ENCODE measurements around the gene PRKN. TPM values are rescaled to one million over a fixed set of nuclear protein-coding genes. Genes with fewer than 3 reads are reported as not detected.
A peak's percentile ranks its signal among the peaks of the same experiment; 100 is the strongest.

The PRKN gene
- total RNA-seq, 1 donor from 2014 or later, result 1.3 TPM

DNA sequence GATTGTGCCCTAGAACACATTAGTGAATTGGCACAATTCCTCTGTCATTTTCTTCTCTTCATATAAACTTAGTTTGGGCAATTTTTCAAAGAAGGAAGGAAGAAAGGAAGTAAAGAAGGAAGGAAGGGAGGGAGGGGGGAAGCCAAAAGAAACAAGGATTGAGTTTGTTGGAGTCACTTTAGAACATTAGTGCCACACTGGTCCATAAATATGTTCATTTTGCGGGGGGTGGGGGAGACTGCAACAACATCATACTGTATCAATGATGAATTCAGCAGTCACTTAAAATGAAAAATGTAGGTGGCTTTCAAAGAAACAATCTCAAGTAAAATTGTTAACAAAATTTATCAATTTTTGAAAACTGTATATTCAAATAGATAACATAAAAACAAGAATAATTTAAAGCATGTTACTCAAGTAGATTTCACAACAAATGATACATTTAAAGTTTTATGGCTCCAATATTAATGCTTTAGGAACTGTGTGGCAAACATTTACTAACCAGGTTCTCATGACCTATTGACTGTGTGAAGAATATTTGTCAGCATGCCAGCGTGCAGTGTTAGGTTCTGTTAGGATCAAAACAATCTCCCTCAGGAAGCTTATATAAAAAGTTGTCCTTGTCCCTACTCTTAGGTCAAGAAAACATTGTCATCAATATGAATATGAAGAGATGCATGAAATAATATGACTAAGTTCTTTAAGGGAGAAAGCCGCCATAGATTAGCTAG is 1245.6 kb downstream of the PRKN start:
- DNase-seq (ENCODE audit: low read depth) (peak; percentile 23), FAIRE-seq (no peak)
- no peaks in the 10 kb centered on the region for H3K36me3 Mint-ChIP-seq (ENCODE audit: low read depth, unreplicated experiment)
- H3K27me3 Mint-ChIP-seq (ENCODE audit: low read depth, unreplicated experiment), result no peaks in the 10 kb centered on the region
- H3K4me3 Mint-ChIP-seq (ENCODE audit: unreplicated experiment), result no peak overlapping the region
- peaks cover 12% of the 10 kb centered on the region for H3K4me1 Mint-ChIP-seq (ENCODE audit: low read depth, unreplicated experiment)
- Histone ChIP-seq H3K4me1 (ENCODE audit: insufficient read depth, low read length) (peaks cover 6% of the 10 kb centered on the region), H3K27ac (ENCODE audit: low read depth, low read length) (no peak overlapping the region), H3K4me3 (ENCODE audit: insufficient read depth, low read depth, low read length) (no peak overlapping the region), H2AFZ (ENCODE audit: low read depth, low read length) (no peak overlapping the region), H3K9me3 (ENCODE audit: insufficient read depth, low read depth, low read length) (no peaks in the 10 kb centered on the region), H4K20me1 (ENCODE audit: insufficient read depth, low read length) (no peaks in the 10 kb centered on the region), H3K27me3 (ENCODE audit: insufficient read depth, low read length) (no peaks in the 10 kb centered on the region), H3K9ac (ENCODE audit: low read length) (no peak overlapping the region), H3K4me2 (ENCODE audit: low read length) (no peak overlapping the region), H3K36me3 (ENCODE audit: insufficient read depth, low read length) (no peaks in the 10 kb centered on the region), H3K79me2 (ENCODE audit: insufficient read depth, low read length) (no peaks in the 10 kb centered on the region)
- no peak for TF ChIP-seq EZH2 (IDR thresholded peaks at IDR 0.05; ENCODE audit: insufficient read depth, low read length)
- H3K9me3 Mint-ChIP-seq (ENCODE audit: unreplicated experiment), result no peaks in the 10 kb centered on the region
- H3K27ac Mint-ChIP-seq (ENCODE audit: unreplicated experiment), result no peak overlapping the region

GRCh38 chr6:161480421-161481155 is 1247.0 kb downstream of the PRKN start:
- Mint-ChIP-seq H3K27me3 (ENCODE audit: low read depth, unreplicated experiment) (no peaks in the 10 kb centered on the region), H3K27ac (ENCODE audit: unreplicated experiment) (no peak overlapping the region), H3K9me3 (ENCODE audit: unreplicated experiment) (no peaks in the 10 kb centered on the region), H3K36me3 (ENCODE audit: low read depth, unreplicated experiment) (no peaks in the 10 kb centered on the region), H3K4me1 (ENCODE audit: low read depth, unreplicated experiment) (peaks cover 10% of the 10 kb centered on the region), H3K4me3 (ENCODE audit: unreplicated experiment) (no peak overlapping the region)
- H4K20me1 ChIP-seq (ENCODE audit: insufficient read depth, low read length), result no peaks in the 10 kb centered on the region
- no peaks in the 10 kb centered on the region for H3K4me1 ChIP-seq (ENCODE audit: insufficient read depth, low read length)
- FAIRE-seq (no peak), DNase-seq (ENCODE audit: low read depth) (peak; percentile 16)
- H3K27ac ChIP-seq (ENCODE audit: low read depth, low read length), result no peak overlapping the region
- H3K79me2 ChIP-seq (ENCODE audit: insufficient read depth, low read length), result no peaks in the 10 kb centered on the region
- no peak for TF ChIP-seq EZH2 (IDR thresholded peaks at IDR 0.05; ENCODE audit: insufficient read depth, low read length)
- no peak for TF ChIP-seq CTCF (IDR thresholded peaks at IDR 0.05; ENCODE audit: insufficient read depth, low read depth, low read length)
- H3K4me2 ChIP-seq (ENCODE audit: low read length), result no peak overlapping the region
- H2AFZ ChIP-seq (ENCODE audit: low read depth, low read length), result no peak overlapping the region
- H3K9ac ChIP-seq (ENCODE audit: low read length), result no peak overlapping the region
- H3K36me3 ChIP-seq (ENCODE audit: insufficient read depth, low read length), result no peaks in the 10 kb centered on the region
- no peaks in the 10 kb centered on the region for H3K27me3 ChIP-seq (ENCODE audit: insufficient read depth, low read length)
- no peak overlapping the region for H3K4me3 ChIP-seq (ENCODE audit: insufficient read depth, low read depth, low read length)
- no peaks in the 10 kb centered on the region for H3K9me3 ChIP-seq (ENCODE audit: insufficient read depth, low read depth, low read length)

DNA sequence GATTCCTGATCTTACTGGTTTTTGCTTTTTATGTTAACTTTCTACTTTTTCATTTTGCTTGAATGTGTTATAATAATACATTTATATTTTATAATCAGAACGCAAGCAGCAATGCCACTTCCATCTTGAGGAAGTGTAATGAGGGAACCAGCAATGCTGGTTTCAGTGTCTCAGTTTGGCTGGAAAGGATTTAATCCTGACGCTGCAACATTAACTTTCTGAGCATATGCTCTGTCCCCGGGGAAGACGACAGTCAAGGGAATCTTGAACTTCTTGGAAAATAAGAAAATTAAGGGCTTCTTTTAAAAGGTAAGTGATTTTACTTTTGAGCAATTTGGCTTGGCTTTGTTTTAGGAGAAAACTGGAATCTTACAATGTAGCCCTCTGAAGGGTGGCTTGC is 1248.2 kb downstream of the PRKN start:
- no peak overlapping the region for H3K4me3 Mint-ChIP-seq (ENCODE audit: unreplicated experiment)
- H3K27me3 Mint-ChIP-seq (ENCODE audit: low read depth, unreplicated experiment), result no peaks in the 10 kb centered on the region
- H3K9me3 Mint-ChIP-seq (ENCODE audit: unreplicated experiment), result no peaks in the 10 kb centered on the region
- DNase-seq (ENCODE audit: low read depth) (no peak), FAIRE-seq (no peak)
- Histone ChIP-seq H3K27ac (ENCODE audit: low read depth, low read length) (no peak overlapping the region), H3K79me2 (ENCODE audit: insufficient read depth, low read length) (no peaks in the 10 kb centered on the region), H2AFZ (ENCODE audit: low read depth, low read length) (no peak overlapping the region), H3K4me2 (ENCODE audit: low read length) (no peak overlapping the region), H3K36me3 (ENCODE audit: insufficient read depth, low read length) (no peaks in the 10 kb centered on the region), H3K4me1 (ENCODE audit: insufficient read depth, low read length) (no peaks in the 10 kb centered on the region), H4K20me1 (ENCODE audit: insufficient read depth, low read length) (no peaks in the 10 kb centered on the region), H3K9ac (ENCODE audit: low read length) (no peak overlapping the region), H3K9me3 (ENCODE audit: insufficient read depth, low read depth, low read length) (no peaks in the 10 kb centered on the region), H3K4me3 (ENCODE audit: insufficient read depth, low read depth, low read length) (no peak overlapping the region), H3K27me3 (ENCODE audit: insufficient read depth, low read length) (no peaks in the 10 kb centered on the region)
- no peak overlapping the region for H3K27ac Mint-ChIP-seq (ENCODE audit: unreplicated experiment)
- H3K36me3 Mint-ChIP-seq (ENCODE audit: low read depth, unreplicated experiment), result no peaks in the 10 kb centered on the region
- no peak for TF ChIP-seq EZH2 (IDR thresholded peaks at IDR 0.05; ENCODE audit: insufficient read depth, low read length)
- no peak for TF ChIP-seq CTCF (IDR thresholded peaks at IDR 0.05; ENCODE audit: insufficient read depth, low read depth, low read length)
- H3K4me1 Mint-ChIP-seq (ENCODE audit: low read depth, unreplicated experiment), result peaks cover 10% of the 10 kb centered on the region
